Liver (tissue), 9 donors: ENCODE results near the gene FAP. TPM values are rescaled to one million over a fixed set of nuclear protein-coding genes. Genes with fewer than 3 reads are reported as not detected.

ENCODE experiments used
- DNase-seq: peaks from one replicate; pipeline ENCODE4 v3.0.0-alpha.2; 2017; ENCODE audit warnings: low spot score
- H3K27ac ChIP-seq, 2 donors: one replicate each; pipeline ENCODE4 v1.7.0; 2013; ENCODE audit warnings: inconsistent platforms in 2 of 2, low read length in 2 of 2, control low read depth in 1 of 2, low read depth in 1 of 2, mild to moderate bottlenecking in 1 of 2
- H3K27me3 ChIP-seq, 4 donors: one replicate each; pipeline versions ENCODE4 v1.6.1 to v1.7.0; 2013; ENCODE audit warnings: low read length in 3 of 4, inconsistent platforms in 1 of 4, mild to moderate bottlenecking in 1 of 4, moderate library complexity in 1 of 4; ENCODE audit not compliant: control insufficient read depth in 4 of 4, insufficient read depth in 4 of 4
- H3K36me3 ChIP-seq, 4 donors: one replicate each; pipeline versions ENCODE4 v1.6.1 to v1.7.0; 2013; ENCODE audit warnings: low read length in 3 of 4, mild to moderate bottlenecking in 3 of 4, low read depth in 1 of 4, moderate library complexity in 1 of 4; ENCODE audit not compliant: control insufficient read depth in 4 of 4, insufficient read depth in 3 of 4
- H3K4me1 ChIP-seq, 4 donors: one replicate each; pipeline versions ENCODE4 v1.6.1 to v1.7.0; 2013; ENCODE audit warnings: low read length in 3 of 4, mild to moderate bottlenecking in 3 of 4, moderate library complexity in 1 of 4; ENCODE audit not compliant: control insufficient read depth in 4 of 4, insufficient read depth in 4 of 4
- H3K4me3 ChIP-seq, 3 donors: one replicate each; pipeline versions ENCODE4 v1.6.1 to v1.7.0; 2013; ENCODE audit warnings: low read length in 3 of 3, control low read depth in 1 of 3, low read depth in 1 of 3, mild to moderate bottlenecking in 1 of 3
- H3K9ac ChIP-seq, 2 donors: one replicate each; pipeline ENCODE4 v1.7.0; 2013; ENCODE audit warnings: low read length in 2 of 2, mild to moderate bottlenecking in 2 of 2, moderate library complexity in 2 of 2, control low read depth in 1 of 2, low read depth in 1 of 2
- H3K9me3 ChIP-seq, 4 donors: one replicate each; pipeline versions ENCODE4 v1.6.1 to v1.7.0; 2013; ENCODE audit warnings: low read length in 3 of 4; ENCODE audit not compliant: control insufficient read depth in 4 of 4
- CTCF ChIP-seq: fragments of 150-350 bp; IDR thresholded peaks from 2 replicates; pipeline ENCODE4 v1.5.1; 2017; ENCODE audit warnings: improper control_type of control experiment, low read depth, low read length; ENCODE audit not compliant: missing input control
- EGR1 ChIP-seq, 2 donors: IDR thresholded peaks; 2 replicates each; pipeline ENCODE4 v1.6.1; 2016 to 2018; ENCODE audit warnings: antibody characterized with exemption in 2 of 2, low read depth in 2 of 2
- FOXA2 ChIP-seq: IDR thresholded peaks from 2 replicates; pipeline ENCODE4 v1.6.1; 2016; ENCODE audit warnings: antibody characterized with exemption
- GABPA ChIP-seq, 2 donors: IDR thresholded peaks in 1 of 2; conservative IDR thresholded peaks in 1 of 2; 2 replicates each; pipeline ENCODE4 v1.6.1; 2016; ENCODE audit warnings: antibody characterized with exemption in 2 of 2, mild to moderate bottlenecking in 1 of 2, moderate library complexity in 1 of 2
- HNF4A ChIP-seq, 2 donors: conservative IDR thresholded peaks; 2 replicates each; pipeline ENCODE4 v1.6.1; 2016; ENCODE audit warnings: antibody characterized with exemption in 2 of 2, mild to moderate bottlenecking in 2 of 2
- HNF4G ChIP-seq: IDR thresholded peaks from 2 replicates; pipeline ENCODE4 v1.6.1; 2016; ENCODE audit warnings: antibody characterized with exemption
- JUND ChIP-seq, 2 donors: IDR thresholded peaks; 2 replicates each; pipeline ENCODE4 v1.6.1; 2016; ENCODE audit warnings: antibody characterized with exemption in 2 of 2
- NR2F2 ChIP-seq: IDR thresholded peaks from 2 replicates; pipeline ENCODE4 v1.6.1; 2016; ENCODE audit warnings: antibody characterized with exemption
- RAD21 ChIP-seq, 2 donors: IDR thresholded peaks; 2 replicates each; pipeline ENCODE4 v1.6.1; 2016; ENCODE audit warnings: antibody characterized with exemption in 2 of 2, mild to moderate bottlenecking in 2 of 2
- RXRA ChIP-seq, 2 donors: IDR thresholded peaks; 2 replicates each; pipeline ENCODE4 v1.6.1; 2017 to 2018; ENCODE audit warnings: antibody characterized with exemption in 2 of 2, mild to moderate bottlenecking in 1 of 2
- SP1 ChIP-seq: IDR thresholded peaks from 2 replicates; pipeline ENCODE4 v1.6.1; 2018; ENCODE audit warnings: antibody characterized with exemption, mild to moderate bottlenecking
- TAF1 ChIP-seq: conservative IDR thresholded peaks from 2 replicates; pipeline ENCODE4 v1.6.1; 2016; ENCODE audit warnings: antibody characterized with exemption, mild to moderate bottlenecking
- YY1 ChIP-seq: IDR thresholded peaks from 2 replicates; pipeline ENCODE4 v1.6.1; 2016; ENCODE audit warnings: antibody characterized with exemption, mild to moderate bottlenecking
- ZBTB33 ChIP-seq: IDR thresholded peaks from 2 replicates; pipeline ENCODE4 v1.6.1; 2016; ENCODE audit warnings: antibody characterized with exemption
- WGBS: extraction: QIAGEN DNeasy Blood & Tissue Kit; methylation state at CpG from one replicate; pipeline ENCODE4 v1.1.7; 2013; 5-methylcytosine and 5-hydroxymethylcytosine counted together
- polyA plus RNA-seq, 2 donors: library from polyadenylated mRNA; stranded (reverse) in 1 of 2; unstranded in 1 of 2; fragments of 200-250 nt in 1 of 2; fragments of >200 nt in 1 of 2; fragmentation: Nextera tagmentation in 1 of 2; extraction: Ambion mirVana in 1 of 2; gene quantifications; one replicate each; pipeline versions ENCODE4 v1.2.1 to v1.2.3, GENCODE V29; 2013 to 2015
- total RNA-seq, 2 donors: library from RNA; depleted of rRNA; stranded (reverse); fragments of >200 nt; gene quantifications; one replicate each; pipeline ENCODE4 v1.2.3, GENCODE V29; 2014
- TF ChIP-seq, protein P1 (sequence below): IDR thresholded peaks from 2 replicates; pipeline ENCODE4 v1.6.1; 2016; ENCODE audit warnings: antibody characterized with exemption
- TF ChIP-seq, protein P2 (sequence below): IDR thresholded peaks from 2 replicates; pipeline ENCODE4 v1.6.1; 2016; ENCODE audit warnings: antibody characterized with exemption
- TF ChIP-seq, protein P3 (sequence below): IDR thresholded peaks from 2 replicates; pipeline ENCODE4 v1.6.1; 2016; ENCODE audit warnings: antibody characterized with exemption, mild to moderate bottlenecking
- donor health status: healthy.
- donor health status: healthy.
- donor health status: healthy.
- donor health status: healthy.
- donor health status: healthy.

The FAP gene
- total and polyA plus RNA-seq, 4 donors: 0.10 to 0.42 (median 0.23) TPM

DNA sequence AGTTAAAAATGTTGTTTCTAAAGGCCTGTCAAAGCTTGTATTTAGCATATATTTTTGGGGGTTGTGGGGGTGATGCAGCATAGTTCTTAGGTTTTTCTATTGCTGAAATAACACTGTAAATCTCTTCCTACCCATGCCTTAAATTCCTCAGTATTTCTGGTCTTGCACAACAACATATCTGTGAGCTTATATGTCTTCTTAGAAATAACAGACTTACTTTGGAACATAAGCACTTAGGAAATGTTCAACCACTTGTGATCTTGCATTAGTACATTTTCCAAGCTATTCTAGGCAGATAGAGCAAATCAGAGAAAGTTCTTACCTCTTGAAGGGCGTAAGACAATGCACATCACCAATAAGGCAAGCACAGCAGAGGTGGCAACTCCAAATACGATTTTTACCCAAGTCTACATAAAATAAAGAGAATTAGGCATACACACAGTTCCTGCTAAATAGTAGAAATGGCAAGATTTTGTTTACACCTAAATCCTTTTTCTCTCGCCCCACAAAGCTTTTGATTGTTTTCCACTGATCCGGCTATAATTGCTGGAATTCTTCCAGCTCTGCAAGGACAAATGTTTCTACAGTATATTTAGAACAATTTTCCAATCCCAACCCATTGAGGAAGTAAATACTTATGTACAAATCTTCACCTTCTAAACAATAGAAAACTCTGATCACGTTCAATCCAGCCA is 512 bp downstream of the FAP start:
- TF ChIP-seq YY1 (no peak), ZBTB33 (no peak), NR2F2 (no peak), RAD21 (IDR thresholded peaks at IDR 0.05) (no peak), HNF4A (conservative IDR thresholded peaks at IDR 0.05) (no peak), FOXA2 (no peak), EGR1 (IDR thresholded peaks at IDR 0.05; ENCODE audit: low read depth in 2 of 2) (no peak)
- TF ChIP-seq, protein P1, sequence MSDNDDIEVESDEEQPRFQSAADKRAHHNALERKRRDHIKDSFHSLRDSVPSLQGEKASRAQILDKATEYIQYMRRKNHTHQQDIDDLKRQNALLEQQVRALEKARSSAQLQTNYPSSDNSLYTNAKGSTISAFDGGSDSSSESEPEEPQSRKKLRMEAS: no peak
- no peak overlapping the region for H3K9ac ChIP-seq
- H3K4me1 ChIP-seq: no peaks in the 10 kb centered on the region
- H3K27me3 ChIP-seq: no peaks in the 10 kb centered on the region
- no peaks in the 10 kb centered on the region for H3K36me3 ChIP-seq
- H3K27ac ChIP-seq: no peak overlapping the region
- DNase-seq: no peak
- no peak overlapping the region for H3K4me3 ChIP-seq
- no peaks in the 10 kb centered on the region for H3K9me3 ChIP-seq
- WGBS: 68% methylated on average over 5 of the region's 5 CpGs

- no peak for DNase-seq
- H3K4me3 ChIP-seq: no peak overlapping the region
Measured at GRCh38 chr2:162241571-162241970, 1.7 kb downstream of the FAP start.

More at GRCh38 chr2:162241571-162241970, 1.7 kb downstream of the FAP start:
- Histone ChIP-seq H3K27me3 (no peaks in the 10 kb centered on the region), H3K9me3 (no peaks in the 10 kb centered on the region), H3K4me1 (no peaks in the 10 kb centered on the region), H3K36me3 (no peaks in the 10 kb centered on the region), H3K27ac (no peak overlapping the region), H3K9ac (no peak overlapping the region)
- TF ChIP-seq FOXA2: no peak
- TF ChIP-seq, protein P2, sequence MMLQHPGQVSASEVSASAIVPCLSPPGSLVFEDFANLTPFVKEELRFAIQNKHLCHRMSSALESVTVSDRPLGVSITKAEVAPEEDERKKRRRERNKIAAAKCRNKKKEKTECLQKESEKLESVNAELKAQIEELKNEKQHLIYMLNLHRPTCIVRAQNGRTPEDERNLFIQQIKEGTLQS: no peak
- no peak for TF ChIP-seq RAD21 (IDR thresholded peaks at IDR 0.05)
- TF ChIP-seq, protein P1: no peak
- TF ChIP-seq SP1: no peak
- TF ChIP-seq JUND (IDR thresholded peaks at IDR 0.05): no peak
- no peak for TF ChIP-seq CTCF
- TF ChIP-seq, protein P3, sequence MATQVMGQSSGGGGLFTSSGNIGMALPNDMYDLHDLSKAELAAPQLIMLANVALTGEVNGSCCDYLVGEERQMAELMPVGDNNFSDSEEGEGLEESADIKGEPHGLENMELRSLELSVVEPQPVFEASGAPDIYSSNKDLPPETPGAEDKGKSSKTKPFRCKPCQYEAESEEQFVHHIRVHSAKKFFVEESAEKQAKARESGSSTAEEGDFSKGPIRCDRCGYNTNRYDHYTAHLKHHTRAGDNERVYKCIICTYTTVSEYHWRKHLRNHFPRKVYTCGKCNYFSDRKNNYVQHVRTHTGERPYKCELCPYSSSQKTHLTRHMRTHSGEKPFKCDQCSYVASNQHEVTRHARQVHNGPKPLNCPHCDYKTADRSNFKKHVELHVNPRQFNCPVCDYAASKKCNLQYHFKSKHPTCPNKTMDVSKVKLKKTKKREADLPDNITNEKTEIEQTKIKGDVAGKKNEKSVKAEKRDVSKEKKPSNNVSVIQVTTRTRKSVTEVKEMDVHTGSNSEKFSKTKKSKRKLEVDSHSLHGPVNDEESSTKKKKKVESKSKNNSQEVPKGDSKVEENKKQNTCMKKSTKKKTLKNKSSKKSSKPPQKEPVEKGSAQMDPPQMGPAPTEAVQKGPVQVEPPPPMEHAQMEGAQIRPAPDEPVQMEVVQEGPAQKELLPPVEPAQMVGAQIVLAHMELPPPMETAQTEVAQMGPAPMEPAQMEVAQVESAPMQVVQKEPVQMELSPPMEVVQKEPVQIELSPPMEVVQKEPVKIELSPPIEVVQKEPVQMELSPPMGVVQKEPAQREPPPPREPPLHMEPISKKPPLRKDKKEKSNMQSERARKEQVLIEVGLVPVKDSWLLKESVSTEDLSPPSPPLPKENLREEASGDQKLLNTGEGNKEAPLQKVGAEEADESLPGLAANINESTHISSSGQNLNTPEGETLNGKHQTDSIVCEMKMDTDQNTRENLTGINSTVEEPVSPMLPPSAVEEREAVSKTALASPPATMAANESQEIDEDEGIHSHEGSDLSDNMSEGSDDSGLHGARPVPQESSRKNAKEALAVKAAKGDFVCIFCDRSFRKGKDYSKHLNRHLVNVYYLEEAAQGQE: no peak
- no peak for TF ChIP-seq TAF1
- TF ChIP-seq ZBTB33: no peak
- TF ChIP-seq NR2F2: no peak
- TF ChIP-seq HNF4A (conservative IDR thresholded peaks at IDR 0.05): no peak
- no peak for TF ChIP-seq RXRA (IDR thresholded peaks at IDR 0.05)
- TF ChIP-seq GABPA (IDR thresholded peaks at IDR 0.05 in 1 of 2, conservative IDR thresholded peaks at IDR 0.05 in 1 of 2): no peak
- TF ChIP-seq EGR1 (IDR thresholded peaks at IDR 0.05; ENCODE audit: low read depth in 2 of 2): no peak
- TF ChIP-seq HNF4G: no peak
- no peak for TF ChIP-seq YY1
- 84% methylated on average over 1 of the region's 1 CpG for WGBS
